SK-N-SH (cell line): ENCODE measurements around the gene MRPL10. TPM values are rescaled to one million over a fixed set of nuclear protein-coding genes. Genes with fewer than 3 reads are reported as not detected.

Source experiments
- CTCF ChIA-PET: fragments of 300-600, 350-600 bp; formaldehyde crosslinking; extraction: SDS; loops from one replicate; lab custom pipeline; 2021; lab: Yijun Ruan, JAX
- POLR2A ChIA-PET: fragments of 350-600 bp; sonication (Branson Sonifier 250); formaldehyde crosslinking; extraction: SDS; loops from one replicate; lab custom pipeline; 2020; ENCODE audit warnings: antibody characterized with exemption, inconsistent platforms; lab: Yijun Ruan, JAX
- DNase-seq: peaks from one replicate; pipeline ENCODE4 v3.0.0; 2012
- H2AFZ ChIP-seq: fragments of 200-600 bp; sonication (generic); 2 replicates; pipeline ENCODE4 v1.8.1; 2016; ENCODE audit warnings: antibody characterized with exemption, mild to moderate bottlenecking, low read depth
- H3F3A ChIP-seq: fragments of 200-600 bp; sonication (generic); replicated peaks from 2 replicates; pipeline ENCODE3; 2016; ENCODE audit warnings: antibody characterized with exemption, mild to moderate bottlenecking; ENCODE audit not compliant: insufficient read depth
- H3K27ac ChIP-seq, 2 experiments: fragments of 200-500 bp in 1 of 2; fragments of 200-600 bp in 1 of 2; sonication (Bioruptor generic) in 1 of 2; sonication (generic), shearing (Covaris generic) in 1 of 2; 2 replicates each; pipeline versions ENCODE4 v1.5.1 to v1.6.1; 2014 to 2016; ENCODE audit warnings: low read depth in 2 of 2, inconsistent platforms in 1 of 2, low read length in 1 of 2, mild to moderate bottlenecking in 1 of 2, mixed read lengths in 1 of 2
- H3K27me3 ChIP-seq: fragments of 200-600 bp; sonication (generic), shearing (Covaris generic); 2 replicates; pipeline ENCODE4 v1.6.1; 2016; ENCODE audit warnings: mixed run types; ENCODE audit not compliant: insufficient read depth
- H3K36me3 ChIP-seq, 2 experiments: fragments of 200-500 bp in 1 of 2; fragments of 200-600 bp in 1 of 2; sonication (Bioruptor generic) in 1 of 2; sonication (generic) in 1 of 2; replicated peaks in 1 of 2; 2 replicates each; pipeline versions ENCODE3 to v1.5.1; 2014 to 2016; ENCODE audit warnings: low read length in 1 of 2, mild to moderate bottlenecking in 1 of 2; ENCODE audit not compliant: insufficient read depth in 2 of 2, control insufficient read depth in 1 of 2
- H3K4me1 ChIP-seq, 2 experiments: fragments of 200-500 bp in 1 of 2; fragments of 200-600 bp in 1 of 2; sonication (Bioruptor generic) in 1 of 2; sonication (generic), shearing (Covaris generic) in 1 of 2; 2 replicates each; pipeline versions ENCODE4 v1.5.1 to v1.6.1; 2014 to 2016; ENCODE audit warnings: low read depth in 1 of 2, low read length in 1 of 2, mixed run types in 1 of 2; ENCODE audit not compliant: insufficient read depth in 2 of 2, control insufficient read depth in 1 of 2
- H3K4me2 ChIP-seq: fragments of 200-600 bp; sonication (generic), shearing (Covaris generic); 2 replicates; pipeline ENCODE4 v1.6.1; 2017; ENCODE audit warnings: mixed run types
- H3K4me3 ChIP-seq, 2 experiments: fragments of 200-500 bp in 1 of 2; fragments of 200-600 bp in 1 of 2; sonication (Bioruptor generic) in 1 of 2; sonication (generic), shearing (Covaris generic) in 1 of 2; 2 replicates each; pipeline versions ENCODE4 v1.5.1 to v1.8.1; 2014 to 2016; ENCODE audit warnings: low read depth in 2 of 2, inconsistent platforms in 1 of 2, low read length in 1 of 2, mild to moderate bottlenecking in 1 of 2, mixed read lengths in 1 of 2, moderate library complexity in 1 of 2
- H3K79me2 ChIP-seq: fragments of 200-600 bp; sonication (generic); 2 replicates; pipeline ENCODE4 v1.8.1; 2017; ENCODE audit warnings: mild to moderate bottlenecking; ENCODE audit not compliant: insufficient read depth
- H3K9ac ChIP-seq: fragments of 200-600 bp; sonication (generic); 2 replicates; pipeline ENCODE4 v1.6.1; 2017; ENCODE audit warnings: mixed run types
- H3K9me2 ChIP-seq: fragments of 200-600 bp; sonication (generic); 2 replicates; pipeline ENCODE4 v1.6.1; 2017; ENCODE audit warnings: mixed run types
- H3K9me3 ChIP-seq: fragments of 200-600 bp; sonication (generic); 2 replicates; pipeline ENCODE4 v1.6.1; 2017; ENCODE audit warnings: mixed run types, mild to moderate bottlenecking, moderate library complexity
- H4K20me1 ChIP-seq: fragments of 200-600 bp; sonication (generic); 2 replicates; pipeline ENCODE4 v1.6.1; 2017; ENCODE audit warnings: mild to moderate bottlenecking, mixed run types; ENCODE audit not compliant: insufficient read depth
- CHD2 ChIP-seq: fragments of 150-350 bp; IDR thresholded peaks from 2 replicates; pipeline ENCODE4 v1.6.1; 2018; ENCODE audit warnings: low read length; ENCODE audit not compliant: partially characterized antibody
- EP300 ChIP-seq, 2 experiments: IDR thresholded peaks; 2 replicates each; pipeline versions ENCODE4 v1.4.0 to v1.6.1; 2012; ENCODE audit warnings: borderline replicate concordance in 1 of 2, low read depth in 1 of 2, low read length in 1 of 2
- FOSL2 ChIP-seq: IDR thresholded peaks from 2 replicates; pipeline ENCODE4 v1.4.0; 2012; ENCODE audit warnings: low read depth, mild to moderate bottlenecking, moderate library complexity, borderline replicate concordance
- GABPA ChIP-seq: IDR thresholded peaks from 2 replicates; pipeline ENCODE4 v1.4.0; 2012; ENCODE audit warnings: low read depth, mild to moderate bottlenecking
- GATA2 ChIP-seq: sonication (generic); formaldehyde crosslinking; IDR thresholded peaks from 2 replicates; pipeline ENCODE4 v1.5.0; 2020; ENCODE audit warnings: mild to moderate bottlenecking, missing genetic modification reagents
- JUND ChIP-seq: IDR thresholded peaks from 2 replicates; pipeline ENCODE4 v1.4.0; 2012
- MEF2A ChIP-seq: IDR thresholded peaks from 2 replicates; pipeline ENCODE4 v1.4.0; 2012; ENCODE audit warnings: low read depth, borderline replicate concordance
- NFIC ChIP-seq: IDR thresholded peaks from 2 replicates; pipeline ENCODE4 v1.4.0; 2012; ENCODE audit warnings: borderline replicate concordance
- NRF1 ChIP-seq: IDR thresholded peaks from 2 replicates; pipeline ENCODE4 v1.6.1; 2012; ENCODE audit warnings: low read depth, mild to moderate bottlenecking, low read length
- POLR2AphosphoS5 ChIP-seq: IDR thresholded peaks from 2 replicates; pipeline ENCODE4 v1.6.1; 2012; ENCODE audit warnings: low read depth, low read length
- REST ChIP-seq: IDR thresholded peaks from 2 replicates; pipeline ENCODE4 v1.6.1; 2012; ENCODE audit warnings: mild to moderate bottlenecking, low read depth, low read length, moderate library complexity
- RXRA ChIP-seq: IDR thresholded peaks from 2 replicates; pipeline ENCODE4 v1.4.0; 2012; ENCODE audit warnings: low read depth, mild to moderate bottlenecking, borderline replicate concordance
- SMC3 ChIP-seq: IDR thresholded peaks from 2 replicates; pipeline ENCODE4 v1.6.1; 2012; ENCODE audit warnings: low read depth, low read length, improper control_type of control experiment
- TCF12 ChIP-seq: IDR thresholded peaks from 2 replicates; pipeline ENCODE4 v1.4.0; 2012
- USF1 ChIP-seq: IDR thresholded peaks from 2 replicates; pipeline ENCODE4 v1.4.0; 2012; ENCODE audit warnings: low read depth, borderline replicate concordance
- WGBS: methylation state at CpG from one replicate; pipeline ENCODE4 v1.1.6; 2017; ENCODE audit warnings: low lambda C conversion rate; 5-methylcytosine and 5-hydroxymethylcytosine counted together
- polyA plus RNA-seq, 3 experiments: library from polyadenylated mRNA; depleted of rRNA; stranded (reverse); fragments of >200 nt; gene quantifications; 2 replicates each; pipeline ENCODE4 v1.2.3, GENCODE V29; 2012

Gene MRPL10
- polyA plus RNA-seq, 1 of the 3 experiments (the other 2 are of a cell fraction), result 136 TPM

- H4K20me1 ChIP-seq, result no peaks in the 10 kb centered on the region
- CTCF ChIA-PET, result interaction anchor here (0.8 to 0.9 kb wide), 2 partner anchors 27 to 153 kb away, joined by 3 read pairs; no protein-coding TSS in a partner anchor
- POLR2A ChIA-PET, result no interaction called here
- H3K9me3 ChIP-seq, result no peaks in the 10 kb centered on the region
- H3K27ac ChIP-seq, result no peak overlapping the region
- H3K27me3 ChIP-seq, result no peaks in the 10 kb centered on the region
- no peak for TF ChIP-seq NRF1
- no peak for TF ChIP-seq NFIC
- TF ChIP-seq EP300 (IDR thresholded peaks at IDR 0.05; ENCODE audit: borderline replicate concordance in 1 of 2, low read depth in 1 of 2, low read length in 1 of 2), result no peak
- TF ChIP-seq USF1, result no peak
- no peak for TF ChIP-seq GABPA
- TF ChIP-seq GATA2 (CRISPR knock-in tag), result no peak
- no peak for TF ChIP-seq TCF12
- TF ChIP-seq, all 33 proteins: peak for 0
- H3K9me2 ChIP-seq, result no peaks in the 10 kb centered on the region
- H3K4me1 ChIP-seq, result peaks cover 4 to 16% of the 10 kb centered on the region in 2 experiments; a peak in 1 of 4 replicates
- H3K79me2 ChIP-seq, result peaks cover 12% of the 10 kb centered on the region; the same call in 1 of the 2 replicates
- H3K4me2 ChIP-seq, result no peak overlapping the region
- no peak for DNase-seq
- peaks cover 4 to 66% of the 10 kb centered on the region in 2 experiments for H3K36me3 ChIP-seq
- no peak overlapping the region for H3K4me3 ChIP-seq
- WGBS, result 97% methylated on average over 10 of the region's 10 CpGs
- no peak overlapping the region for H2AFZ ChIP-seq
- no peaks in the 10 kb centered on the region for H3F3A ChIP-seq
- H3K9ac ChIP-seq, result no peak overlapping the region
These were observed 14.4 kb downstream of the MRPL10 start for GRCh38 chr17:47816947-47817346.

- Histone ChIP-seq H3K4me1 (peaks cover 4 to 14% of the 10 kb centered on the region in 2 experiments; a peak in 1 of 4 replicates), H3K9me3 (no peaks in the 10 kb centered on the region), H3K27me3 (no peaks in the 10 kb centered on the region), H3K9ac (no peak overlapping the region), H3K4me3 (no peak overlapping the region), H3K9me2 (no peaks in the 10 kb centered on the region), H3K4me2 (no peak overlapping the region), H3K36me3 (peaks cover 4 to 69% of the 10 kb centered on the region in 2 experiments), H3F3A (peaks cover 5% of the 10 kb centered on the region), H4K20me1 (no peaks in the 10 kb centered on the region), H3K79me2 (peaks cover 10% of the 10 kb centered on the region; the same call in 1 of the 2 replicates), H3K27ac (no peak overlapping the region), H2AFZ (no peak overlapping the region)
- CTCF ChIA-PET, result interaction anchor here (0.8 to 1.5 kb wide), 3 partner anchors 28 to 152 kb away, joined by 3 to 6 read pairs (median 3); no protein-coding TSS in a partner anchor
- 92% methylated on average over 19 of the region's 21 CpGs for WGBS
- TF ChIP-seq FOSL2 (no peak), SMC3 (no peak), CHD2 (no peak), JUND (no peak), USF1 (no peak), REST (no peak), GATA2 (CRISPR knock-in tag) (no peak), RXRA (no peak), POLR2AphosphoS5 (no peak), MEF2A (no peak)
- POLR2A ChIA-PET, result no interaction called here
- no peak for DNase-seq
These were observed 15.1 kb downstream of the MRPL10 start for GRCh38 chr17:47816111-47816735.
